Measurements from ENCODE around the gene CDH3.

CDH3 gene

DNA sequence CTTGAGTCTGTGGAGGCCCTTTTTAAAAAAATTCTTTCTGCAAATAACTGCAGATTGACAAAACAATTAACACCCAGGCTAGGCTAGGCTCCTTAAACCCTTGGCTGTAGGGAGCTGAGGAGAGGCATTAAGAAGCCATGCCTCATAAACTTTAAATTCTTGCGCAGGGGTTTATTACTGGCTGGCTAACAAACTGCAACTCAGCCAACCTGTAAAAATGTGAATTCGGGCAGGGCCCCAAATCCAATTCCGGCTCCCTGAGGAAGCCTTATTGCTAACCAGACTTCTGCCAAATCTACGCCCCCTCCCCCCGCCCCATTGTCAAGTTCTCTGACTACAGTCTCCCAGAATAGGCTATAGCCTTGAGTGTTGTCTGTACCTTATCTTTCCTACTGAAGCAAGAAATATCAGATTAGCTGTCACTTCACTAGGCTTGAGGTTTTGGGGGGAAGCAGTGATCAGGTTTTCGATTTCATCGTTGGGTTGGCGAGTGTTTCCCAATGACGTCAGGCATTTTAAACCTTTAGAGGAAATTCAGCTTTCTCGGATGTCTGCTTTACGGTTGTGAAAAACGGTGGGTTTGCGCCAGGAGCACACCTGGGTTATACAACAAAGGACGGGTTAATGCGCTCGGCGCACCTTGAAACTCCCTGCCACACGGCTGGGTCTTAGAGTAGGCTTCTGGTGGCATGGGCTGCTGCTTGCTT is 2.0 kb downstream of the CDH3 start:
- no peak overlapping the region for H3K4me3 ChIP-seq (ENCODE audit: low read depth, low read length)

DNA sequence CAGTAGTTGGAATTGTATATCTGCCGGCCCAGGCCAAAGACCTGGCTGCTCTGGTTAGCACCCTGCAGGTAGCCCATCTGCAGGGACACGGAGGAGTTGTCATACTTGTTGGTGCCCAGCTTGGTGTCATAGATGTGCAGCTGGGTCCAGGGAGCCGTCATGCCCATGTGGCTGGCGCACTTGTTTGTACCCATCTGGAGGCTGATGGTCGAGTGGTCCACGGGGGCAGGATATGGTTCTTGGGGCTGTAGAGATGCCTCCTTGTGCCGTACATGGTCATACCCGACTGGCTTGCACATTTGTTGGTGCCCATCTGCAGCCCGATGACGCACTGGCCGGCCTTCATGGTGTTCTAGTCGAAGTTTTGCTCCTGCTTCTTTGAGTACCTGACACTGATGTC is 6.0 kb downstream of the CDH3 start:
- no peak overlapping the region for H3K4me3 ChIP-seq (ENCODE audit: low read depth, low read length)

DNA sequence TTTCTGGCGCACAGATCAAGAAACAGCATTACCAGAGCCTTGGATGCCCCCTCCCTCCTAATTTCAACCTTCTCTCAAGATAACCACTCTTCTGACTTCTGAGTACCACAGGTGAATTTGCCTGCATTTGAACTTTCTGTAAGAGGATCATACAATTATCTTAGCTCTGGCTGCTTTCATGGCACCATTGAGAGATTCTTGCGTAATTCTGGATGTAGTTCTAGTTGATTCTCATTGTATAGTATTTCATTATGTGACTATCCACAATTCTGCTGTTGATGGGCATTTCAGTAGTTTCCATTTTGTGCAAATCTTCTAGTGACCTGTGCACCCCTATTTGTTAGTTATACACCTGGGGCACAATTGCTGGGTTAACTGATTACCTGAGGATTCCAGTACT is 7.5 kb downstream of the CDH3 start:
- no peak overlapping the region for H3K4me3 ChIP-seq (ENCODE audit: low read depth, low read length)

DNA sequence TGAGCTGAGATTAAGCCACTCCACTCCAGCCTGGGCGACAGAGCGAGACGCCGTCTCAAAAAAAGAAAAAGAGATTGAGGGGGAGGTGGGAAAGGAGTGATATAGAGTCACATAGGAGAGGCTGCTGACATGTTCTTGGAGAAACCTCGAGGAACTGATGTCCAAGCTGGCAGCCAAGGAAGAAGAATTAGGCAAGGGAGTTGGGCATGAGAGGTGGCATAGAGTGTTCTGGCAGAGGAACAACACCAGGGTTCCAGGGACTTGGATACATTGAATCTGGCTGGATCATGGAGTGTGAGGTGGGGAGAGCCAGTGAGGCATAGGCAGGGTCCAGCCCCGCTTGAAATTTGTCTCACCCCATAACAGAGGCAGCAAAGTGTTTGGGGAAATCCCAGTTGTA is 10.7 kb downstream of the CDH3 start:
- no peak overlapping the region for H3K4me3 ChIP-seq (ENCODE audit: low read depth, low read length)

DNA sequence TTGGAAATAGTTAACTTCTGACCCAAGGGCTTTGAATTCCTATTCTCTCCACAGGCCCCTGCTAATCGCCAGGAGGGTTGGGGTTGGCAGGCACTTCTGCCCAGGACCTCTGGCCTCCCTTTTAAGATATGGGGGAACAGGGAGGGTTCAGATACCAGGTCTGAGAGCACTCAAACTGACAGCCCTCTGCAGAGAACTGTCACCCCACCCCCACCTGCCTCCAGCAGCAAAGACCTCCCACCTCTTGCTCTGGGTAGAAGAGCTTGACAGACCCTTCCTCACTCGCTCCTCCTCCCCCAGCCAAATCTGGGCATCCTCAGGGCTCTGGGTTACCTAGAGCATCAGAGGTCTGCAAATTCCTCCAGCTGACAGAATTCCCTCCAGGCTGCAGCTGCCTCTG is 11.6 kb downstream of the CDH3 start:
- H3K4me3 ChIP-seq (ENCODE audit: low read depth, low read length): no peak overlapping the region

DNA sequence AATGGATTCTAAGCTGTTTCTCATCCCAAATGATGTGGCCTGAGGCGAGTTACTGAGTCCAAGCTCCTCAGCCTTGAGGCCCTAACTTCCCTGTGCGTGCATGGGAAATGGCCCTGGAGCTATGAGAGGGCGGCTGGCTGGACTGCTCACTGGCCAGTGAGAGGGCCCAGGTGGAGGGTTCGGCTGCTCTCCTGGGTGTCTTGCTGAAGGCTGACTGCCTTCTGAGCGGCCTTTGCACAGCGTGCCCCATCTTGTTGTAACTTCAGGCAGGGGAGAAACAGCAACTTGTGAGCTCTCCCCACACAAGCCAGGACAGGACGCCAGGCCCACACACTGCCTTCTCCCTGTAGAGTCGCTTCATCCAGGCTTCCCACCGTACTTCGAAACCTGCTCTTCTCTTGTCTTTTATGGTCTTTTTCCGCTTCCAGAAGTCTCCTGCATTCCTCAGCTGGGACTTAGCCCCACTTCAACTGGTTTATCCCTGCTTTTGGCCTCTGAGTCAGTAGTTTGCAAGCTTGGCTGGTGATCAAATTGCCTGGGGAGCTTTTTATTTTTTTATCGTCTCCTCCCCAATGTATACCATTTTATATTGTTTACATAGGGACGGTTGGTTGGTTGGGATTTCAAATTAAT is 13.3 kb downstream of the CDH3 start:
- no peak overlapping the region for H3K4me3 ChIP-seq (ENCODE audit: low read depth, low read length)

DNA sequence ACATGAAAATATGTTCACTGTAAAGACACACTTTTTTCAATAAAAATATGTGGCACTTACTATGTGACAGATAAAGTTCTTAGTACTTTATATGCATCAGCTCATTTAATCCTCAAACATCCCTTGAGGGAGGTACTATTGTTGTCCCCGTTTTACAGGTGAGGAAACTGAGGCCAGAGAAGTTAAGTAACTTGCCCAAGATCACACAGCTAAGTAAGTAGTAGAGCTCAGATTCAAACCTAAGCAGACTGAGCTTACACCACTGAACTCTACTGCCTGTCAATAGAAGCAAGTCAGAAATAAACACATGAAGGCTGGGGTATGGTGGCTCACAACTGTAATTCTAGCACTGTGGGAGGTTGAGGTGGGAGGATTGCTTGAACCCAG is 13.9 kb downstream of the CDH3 start:
- no peak overlapping the region for H3K4me3 ChIP-seq (ENCODE audit: low read depth, low read length)

DNA sequence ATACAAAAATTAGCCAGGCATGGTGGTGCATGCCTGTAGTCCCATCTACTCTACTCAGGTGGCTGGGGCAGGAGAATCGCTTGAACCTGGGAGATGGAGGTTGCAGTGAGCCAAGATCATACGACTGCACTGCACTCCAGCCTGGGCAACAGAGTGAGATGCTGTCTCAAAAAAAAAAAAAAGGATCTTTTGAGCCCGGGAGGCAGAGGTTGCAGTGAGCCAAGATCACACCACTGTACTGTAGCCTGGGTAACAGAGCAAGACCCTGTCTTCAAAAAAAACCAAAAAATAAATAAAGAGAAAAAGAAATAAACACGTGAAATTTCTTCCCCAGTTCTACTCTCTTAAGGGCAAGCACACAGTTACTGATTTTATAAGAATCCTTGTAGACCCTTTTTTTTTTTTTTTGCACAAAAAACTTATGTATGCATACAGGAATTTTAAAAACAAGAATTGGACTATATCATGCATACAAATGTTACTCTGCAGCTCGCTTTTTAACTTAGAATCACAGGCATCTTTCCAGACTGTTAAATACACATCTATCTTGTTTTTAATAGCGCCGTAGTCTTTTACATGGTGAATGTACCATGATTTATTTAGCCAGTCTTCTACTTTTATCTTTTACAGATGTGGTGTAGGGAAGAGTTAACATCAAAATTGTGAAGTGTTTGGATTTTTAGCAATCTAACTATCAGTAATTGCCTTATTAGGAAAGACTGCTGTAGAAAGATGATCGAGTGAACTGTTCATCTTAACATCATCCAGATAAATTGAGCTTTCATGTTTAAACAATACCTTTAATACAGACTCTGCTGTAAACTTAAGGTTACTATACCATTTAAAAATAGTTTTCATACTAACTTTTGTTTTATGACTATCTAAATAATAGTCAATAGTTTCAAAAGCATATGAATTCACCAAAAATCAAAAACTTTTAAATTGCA is 14.6 kb downstream of the CDH3 start:
- no peak overlapping the region for H3K4me3 ChIP-seq (ENCODE audit: low read depth, low read length)

DNA sequence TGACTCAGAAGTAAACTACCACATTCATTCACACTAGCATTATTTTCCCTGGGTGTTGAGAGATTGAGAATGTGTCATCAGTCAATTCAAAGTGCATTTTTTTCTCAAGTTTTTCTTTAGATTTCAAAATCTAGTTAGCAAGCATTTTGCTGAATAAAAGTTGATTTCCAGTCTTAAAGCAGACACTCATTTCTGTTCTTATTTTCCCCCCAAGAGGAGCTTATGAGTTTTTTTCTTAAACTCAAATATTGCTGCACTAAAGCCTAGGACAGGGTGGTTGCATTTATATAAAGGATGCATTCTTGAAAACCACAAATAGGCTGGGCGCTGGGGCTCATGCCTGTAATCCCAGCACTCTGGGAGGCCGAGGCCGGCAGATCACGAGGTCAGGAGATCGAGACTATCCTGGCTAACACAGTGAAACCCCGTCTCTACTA is 15.3 kb downstream of the CDH3 start:
- H3K4me3 ChIP-seq (ENCODE audit: low read depth, low read length): no peak overlapping the region

DNA sequence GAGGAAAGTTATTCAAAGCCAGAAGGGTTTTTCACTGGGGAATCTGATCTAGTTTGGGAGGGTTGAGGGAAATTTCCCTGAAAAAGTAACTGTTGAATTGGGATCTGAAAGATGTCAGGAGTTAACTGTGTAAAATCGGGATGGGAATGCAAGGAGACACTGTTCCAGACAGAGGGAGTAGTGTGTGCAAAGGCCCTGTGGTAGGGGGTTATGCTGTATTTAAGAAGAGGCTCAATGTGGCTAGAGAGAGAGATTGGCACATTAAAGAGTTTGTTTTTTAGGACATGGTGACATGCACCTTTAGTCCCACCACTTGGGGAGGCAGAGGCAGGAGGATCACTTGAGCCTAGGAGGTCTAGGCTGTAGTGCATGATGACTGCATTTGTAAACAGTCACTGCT is 16.9 kb downstream of the CDH3 start:
- H3K4me3 ChIP-seq (ENCODE audit: low read depth, low read length): no peak overlapping the region

DNA sequence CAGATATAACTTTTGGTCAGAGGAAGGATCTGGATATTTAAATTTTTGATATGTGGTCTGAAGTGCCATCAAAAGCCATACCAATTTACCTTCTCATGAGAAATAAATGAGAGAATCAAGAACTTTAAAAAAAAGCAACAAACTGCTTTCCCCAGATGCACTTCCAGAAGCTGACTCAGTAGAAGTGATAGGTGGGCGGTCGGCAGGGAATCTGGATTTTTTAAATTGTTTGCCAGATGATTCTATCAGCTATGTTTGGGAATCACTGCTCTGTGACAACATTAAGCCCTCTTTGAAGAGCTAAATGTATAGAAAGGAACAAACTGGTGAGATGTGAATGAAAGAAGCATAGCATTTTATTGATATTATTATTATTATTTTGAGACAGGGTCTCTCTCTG is 19.2 kb downstream of the CDH3 start:
- H3K4me3 ChIP-seq (ENCODE audit: low read depth, low read length): no peak overlapping the region

DNA sequence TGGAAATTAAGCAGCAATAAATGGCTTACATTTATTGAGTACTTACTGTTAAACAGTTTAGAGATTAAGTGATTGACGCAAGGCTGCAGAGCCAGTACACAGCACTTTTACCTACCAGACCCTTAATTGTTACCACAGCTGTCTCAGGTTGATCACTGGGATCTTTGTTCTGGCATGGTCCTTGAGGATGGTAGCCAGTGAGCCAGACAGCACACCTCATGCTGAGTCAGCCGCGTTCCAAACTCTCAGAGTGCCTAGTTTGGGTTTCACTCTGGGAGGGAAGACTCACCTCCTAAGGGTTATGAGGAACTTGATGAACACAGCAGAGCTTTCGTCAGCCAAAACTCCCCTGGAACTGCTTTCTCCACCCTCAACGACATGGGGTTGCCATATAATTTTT is 20.4 kb downstream of the CDH3 start:
- H3K4me3 ChIP-seq (ENCODE audit: low read depth, low read length): no peak overlapping the region

DNA sequence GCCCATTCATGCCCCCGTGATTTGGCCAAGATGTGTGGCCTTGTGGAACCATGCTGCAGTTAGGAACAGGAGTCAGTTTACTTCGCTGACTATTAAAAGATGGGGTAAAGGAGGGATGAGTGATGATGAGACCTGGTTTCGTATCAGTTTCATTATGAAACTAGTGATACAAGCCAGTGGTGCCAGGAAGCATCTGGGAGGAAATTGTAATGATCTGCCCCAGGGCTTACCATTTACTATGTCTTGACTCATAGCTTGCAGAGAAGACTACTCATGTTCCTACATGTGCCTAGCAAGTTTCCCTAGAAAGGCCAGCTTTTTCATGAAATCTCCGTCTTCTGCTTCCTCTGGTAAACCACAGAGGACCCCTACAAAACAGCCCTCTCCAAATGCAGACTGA is 23.2 kb downstream of the CDH3 start:
- no peak overlapping the region for H3K4me3 ChIP-seq (ENCODE audit: low read depth, low read length)

DNA sequence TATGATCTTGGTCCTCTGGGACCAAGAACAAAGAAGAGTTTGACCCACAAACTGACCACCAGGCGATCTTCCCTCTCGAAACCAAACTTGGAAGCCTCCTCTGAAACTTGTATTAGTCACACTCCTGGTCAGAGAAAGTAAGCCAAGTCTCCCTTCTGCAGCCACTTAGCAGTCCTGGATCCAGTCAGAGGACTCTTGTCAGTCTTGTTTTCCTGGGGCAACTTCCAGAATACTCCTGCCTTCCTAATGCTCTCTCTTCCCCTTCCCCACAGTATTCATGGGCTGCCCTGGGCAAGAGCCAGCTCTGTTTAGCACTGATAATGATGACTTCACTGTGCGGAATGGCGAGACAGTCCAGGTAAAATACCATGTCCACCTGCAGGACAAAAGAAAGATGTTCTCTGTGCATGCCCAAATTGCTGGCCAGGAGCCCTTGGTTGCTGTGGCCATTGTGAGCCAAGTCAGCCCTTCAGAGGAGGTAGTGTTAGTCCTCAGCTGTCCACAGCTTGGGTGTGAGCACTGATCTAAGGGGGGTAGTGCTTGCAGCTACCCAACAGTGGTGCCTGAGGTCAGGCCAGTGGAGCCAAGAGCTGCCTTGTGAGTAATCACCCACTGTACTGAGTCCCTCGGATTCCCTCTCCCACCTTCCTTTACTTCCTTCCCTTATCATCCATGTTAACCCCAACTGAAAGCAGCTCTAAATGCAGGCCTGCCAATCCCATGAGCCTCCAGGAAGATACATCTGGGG is 31.2 kb downstream of the CDH3 start:
- no peak overlapping the region for H3K4me3 ChIP-seq (ENCODE audit: low read depth, low read length)

DNA sequence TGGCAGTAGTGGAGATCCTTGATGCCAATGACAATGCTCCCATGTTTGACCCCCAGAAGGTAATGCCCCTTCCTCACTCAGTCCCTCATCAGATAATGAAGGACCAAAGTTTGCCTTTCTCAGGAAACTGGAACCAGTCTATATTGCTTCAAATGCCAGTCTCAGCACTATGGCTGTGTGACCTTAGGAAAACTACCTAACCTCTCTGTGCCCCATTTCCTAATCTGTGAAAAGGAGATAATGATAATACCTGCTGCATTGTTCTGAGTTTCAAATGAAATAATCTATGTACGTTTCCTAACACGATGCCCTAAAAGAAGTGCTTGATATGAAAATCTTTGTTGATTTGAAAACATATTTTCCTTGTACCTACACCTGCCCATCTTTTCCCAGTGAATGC is 35.9 kb downstream of the CDH3 start:
- no peak overlapping the region for H3K4me3 ChIP-seq (ENCODE audit: low read depth, low read length)

DNA sequence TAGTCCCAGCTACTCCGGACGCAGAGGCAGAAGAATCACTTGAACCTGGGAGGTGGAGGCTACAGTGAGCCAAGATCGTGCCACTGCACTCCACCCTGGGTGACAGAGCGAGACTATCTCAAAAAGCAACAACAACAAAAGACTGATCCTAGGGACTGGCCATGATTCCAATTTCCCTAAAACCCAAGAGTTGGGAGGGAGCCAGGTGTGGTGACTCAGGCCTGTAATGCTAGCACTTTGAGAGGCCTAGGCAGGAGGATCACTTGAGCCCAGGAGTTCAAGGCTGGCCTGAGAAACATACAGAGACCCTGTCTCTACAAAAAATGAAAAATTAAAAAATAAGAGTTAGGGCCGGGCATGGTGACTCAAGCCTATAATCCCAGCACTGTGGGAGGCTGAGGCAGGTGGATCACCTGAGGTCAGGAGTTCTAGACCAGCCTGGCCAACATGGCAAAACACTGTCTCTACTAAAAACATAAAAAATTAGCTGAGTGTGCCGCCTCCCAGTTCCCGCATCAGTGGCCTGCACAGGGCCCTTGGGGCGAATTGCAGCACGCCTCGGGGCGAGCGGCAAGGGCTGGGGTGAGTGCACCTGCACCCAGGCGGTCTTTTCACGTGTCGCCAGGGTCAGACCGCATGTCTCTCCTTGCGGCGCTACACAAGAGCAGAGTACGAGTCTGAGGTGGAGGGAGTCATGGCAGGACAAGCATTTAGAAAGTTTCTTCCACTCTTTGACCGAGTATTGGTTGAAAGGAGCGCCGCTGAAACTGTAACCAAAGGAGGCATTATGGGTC is 40.8 kb downstream of the CDH3 start:
- no peak overlapping the region for H3K4me3 ChIP-seq (ENCODE audit: low read depth, low read length)

DNA sequence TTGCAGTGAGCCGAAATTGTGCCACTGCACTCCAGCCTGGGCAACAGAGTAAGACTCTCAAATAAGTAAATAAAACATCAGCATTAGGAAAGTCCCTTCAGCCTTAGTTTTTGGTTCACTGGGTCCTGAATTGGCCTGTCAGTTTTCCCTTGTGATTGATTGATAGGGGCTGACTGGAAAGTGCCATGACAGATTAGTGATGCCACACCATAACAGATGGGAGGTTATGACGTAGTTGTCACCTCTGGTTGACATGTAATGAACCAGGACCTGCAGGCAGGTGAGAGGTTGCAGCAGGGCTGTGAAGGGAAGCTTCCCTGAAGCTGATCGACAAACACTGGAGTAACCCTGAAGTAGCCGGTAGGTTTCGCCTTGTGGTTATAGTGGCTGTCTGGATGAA is 41.8 kb downstream of the CDH3 start:
- H3K4me3 ChIP-seq (ENCODE audit: low read depth, low read length): no peak overlapping the region

DNA sequence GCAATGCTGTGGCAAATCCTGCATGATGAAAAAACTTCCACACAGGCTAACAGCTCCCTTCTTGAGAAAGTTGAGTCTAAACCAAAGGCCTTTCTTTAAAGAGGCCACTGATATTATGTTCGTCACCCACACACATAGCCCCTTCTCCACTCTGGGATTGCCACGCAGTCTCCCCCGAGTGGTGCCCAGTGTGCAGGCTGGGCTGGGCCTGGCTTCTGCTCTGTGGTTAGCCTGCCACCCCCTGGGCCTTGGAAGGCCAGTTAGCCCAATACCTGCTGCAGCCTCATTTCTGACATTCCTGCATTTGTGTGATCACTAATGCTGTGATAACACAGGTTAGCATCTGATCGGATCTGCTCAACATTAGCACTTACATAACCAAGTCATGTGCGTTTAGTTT is 44.8 kb downstream of the CDH3 start:
- no peak overlapping the region for H3K4me3 ChIP-seq (ENCODE audit: low read depth, low read length)

DNA sequence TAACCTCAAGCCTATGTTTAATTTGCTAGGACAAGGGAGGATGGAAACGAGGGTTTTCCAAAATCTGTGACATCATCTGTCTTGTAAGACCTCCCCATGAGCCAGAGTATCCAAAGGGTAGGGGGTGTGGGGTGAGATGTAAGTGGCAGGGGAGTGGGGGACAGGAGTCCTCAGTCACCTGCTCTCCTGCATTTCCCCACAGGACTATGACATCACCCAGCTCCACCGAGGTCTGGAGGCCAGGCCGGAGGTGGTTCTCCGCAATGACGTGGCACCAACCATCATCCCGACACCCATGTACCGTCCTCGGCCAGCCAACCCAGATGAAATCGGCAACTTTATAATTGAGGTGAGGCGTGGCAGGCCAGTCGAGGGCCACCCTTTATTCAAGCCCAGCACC is 50.5 kb downstream of the CDH3 start:
- H3K4me3 ChIP-seq (ENCODE audit: low read depth, low read length): no peak overlapping the region

DNA sequence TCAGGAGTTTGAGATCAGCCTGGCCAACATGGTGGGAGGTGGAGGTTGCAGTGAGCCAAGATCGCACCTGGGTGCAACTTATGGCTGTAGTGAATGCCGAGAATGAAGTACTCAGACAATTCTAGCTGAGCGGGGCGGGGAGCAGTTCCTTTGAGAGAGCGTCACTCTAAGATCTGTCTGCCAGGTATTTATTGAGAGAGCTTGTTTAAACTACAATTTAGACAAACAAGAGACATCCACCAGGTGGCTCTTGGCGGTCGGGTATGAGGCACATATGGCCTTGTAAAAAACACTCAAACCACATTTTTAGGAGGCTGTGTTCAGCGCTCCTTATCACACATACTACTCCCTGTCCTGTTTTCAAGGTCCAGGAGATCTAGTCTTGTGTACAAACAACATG is 51.4 kb downstream of the CDH3 start:
- no peak overlapping the region for H3K4me3 ChIP-seq (ENCODE audit: low read depth, low read length)

Data from iPS-11a (cell line).